Osteocyte (in vitro differentiated cells): ENCODE results near the gene ITPKB. TPM values are rescaled to one million over a fixed set of nuclear protein-coding genes. Genes with fewer than 3 reads are reported as not detected.

Experiments used
- DNase-seq: peaks from one replicate; pipeline ENCODE4 v3.0.0; 2021; ENCODE audit warnings: mixed read lengths; ENCODE audit not compliant: unreplicated experiment; ENCODE audit errors: extremely low spot score
- H3K27ac Mint-ChIP-seq: one replicate; pipeline ENCODE4 v1.8.0; 2021; ENCODE audit warnings: mild to moderate bottlenecking, mixed read lengths; ENCODE audit not compliant: unreplicated experiment
- H3K27me3 Mint-ChIP-seq: one replicate; pipeline ENCODE4 v1.8.0; 2021; ENCODE audit warnings: mixed read lengths; ENCODE audit not compliant: unreplicated experiment
- H3K36me3 Mint-ChIP-seq: one replicate; pipeline ENCODE4 v1.8.0; 2021; ENCODE audit warnings: mixed read lengths; ENCODE audit not compliant: unreplicated experiment
- H3K4me1 Mint-ChIP-seq: one replicate; pipeline ENCODE4 v1.8.0; 2021; ENCODE audit warnings: mixed read lengths; ENCODE audit not compliant: unreplicated experiment
- H3K4me3 Mint-ChIP-seq: one replicate; pipeline ENCODE4 v1.8.0; 2021; ENCODE audit warnings: mild to moderate bottlenecking, moderate library complexity, mixed read lengths; ENCODE audit not compliant: unreplicated experiment
- H3K9me3 Mint-ChIP-seq: one replicate; pipeline ENCODE4 v1.8.0; 2021; ENCODE audit warnings: mixed read lengths; ENCODE audit not compliant: unreplicated experiment
- CTCF ChIP-seq: fragments of 200-600 bp; sonication (generic); IDR thresholded peaks from 2 replicates; pipeline ENCODE4 v1.5.0; 2021; ENCODE audit warnings: antibody characterized with exemption, mild to moderate bottlenecking, moderate library complexity
- total RNA-seq: library from RNA; stranded (reverse); gene quantifications from 2 replicates; pipeline ENCODE4 v1.2.1, GENCODE V29; 2021

ITPKB gene
- total RNA-seq, 1 donor from 2014 or later: 28.3 TPM

GRCh38 chr1:226666164-226666506, 72.9 kb downstream of the ITPKB start:
- no peak overlapping the region for H3K4me3 Mint-ChIP-seq
- no peaks in the 10 kb centered on the region for H3K27me3 Mint-ChIP-seq
- H3K4me1 Mint-ChIP-seq: peaks cover 46% of the 10 kb centered on the region
- TF ChIP-seq CTCF: no peak
- no peaks in the 10 kb centered on the region for H3K9me3 Mint-ChIP-seq
- no peak for DNase-seq
- H3K36me3 Mint-ChIP-seq: no peaks in the 10 kb centered on the region
- H3K27ac Mint-ChIP-seq: no peak overlapping the region

GRCh38 chr1:226665505-226666163, 73.4 kb downstream of the ITPKB start:
- H3K4me3 Mint-ChIP-seq: no peak overlapping the region
- peaks cover 51% of the 10 kb centered on the region for H3K4me1 Mint-ChIP-seq
- no peaks in the 10 kb centered on the region for H3K27me3 Mint-ChIP-seq

GRCh38 chr1:226664413-226665101, 74.5 kb downstream of the ITPKB start:
- DNase-seq: no peak
- Mint-ChIP-seq H3K27ac (peak overlapping the region; percentile 95), H3K9me3 (no peaks in the 10 kb centered on the region), H3K27me3 (no peaks in the 10 kb centered on the region), H3K4me3 (peak overlapping the region; percentile 39), H3K4me1 (peaks cover 57% of the 10 kb centered on the region), H3K36me3 (no peaks in the 10 kb centered on the region)
- TF ChIP-seq CTCF: no peak

More at GRCh38 chr1:226665505-226666163, 73.4 kb downstream of the ITPKB start:
- TF ChIP-seq CTCF: no peak
- DNase-seq: no peak
- H3K27ac Mint-ChIP-seq: peak overlapping the region; percentile 95
- H3K36me3 Mint-ChIP-seq: no peaks in the 10 kb centered on the region
- no peaks in the 10 kb centered on the region for H3K9me3 Mint-ChIP-seq

- H3K36me3 Mint-ChIP-seq: no peaks in the 10 kb centered on the region
- H3K4me3 Mint-ChIP-seq: no peak overlapping the region
- TF ChIP-seq CTCF: no peak
- H3K4me1 Mint-ChIP-seq: peaks cover 55% of the 10 kb centered on the region
- no peaks in the 10 kb centered on the region for H3K9me3 Mint-ChIP-seq
- no peaks in the 10 kb centered on the region for H3K27me3 Mint-ChIP-seq
- peak overlapping the region; percentile 95 for H3K27ac Mint-ChIP-seq
- no peak for DNase-seq
These were observed 75.8 kb downstream of the ITPKB start for GRCh38 chr1:226663327-226663704.

GRCh38 chr1:226662642-226663326, 76.3 kb downstream of the ITPKB start:
- no peaks in the 10 kb centered on the region for H3K27me3 Mint-ChIP-seq
- peak; percentile 91 for DNase-seq
- no peak for TF ChIP-seq CTCF
- H3K27ac Mint-ChIP-seq: peak overlapping the region; percentile 95
- peak overlapping the region; percentile 47 for H3K4me3 Mint-ChIP-seq
- H3K36me3 Mint-ChIP-seq: no peaks in the 10 kb centered on the region
- no peaks in the 10 kb centered on the region for H3K9me3 Mint-ChIP-seq
- peaks cover 60% of the 10 kb centered on the region for H3K4me1 Mint-ChIP-seq
